Esophagus squamous epithelium (tissue), 4 donors: Measurements from ENCODE around the gene NXN.

ENCODE experiments used
- POLR2A ChIP-seq, 4 donors: fragments of 450-650 bp; IDR thresholded peaks; one replicate each; pipeline ENCODE4 v1.6.1; 2017; ENCODE audit warnings: antibody characterized with exemption in 4 of 4, mild to moderate bottlenecking in 4 of 4, moderate library complexity in 3 of 4
- TF ChIP-seq, protein P1 (sequence below), 6 experiments: fragments of 450-650 bp in 4 of 6; fragments of 200-600 bp in 2 of 6; sonication (generic) in 2 of 6; IDR thresholded peaks; one replicate each; pipeline ENCODE4 v1.5.1; 2016 to 2019; ENCODE audit warnings: antibody characterized with exemption in 6 of 6, mild to moderate bottlenecking in 4 of 6, moderate library complexity in 4 of 6

DNA sequence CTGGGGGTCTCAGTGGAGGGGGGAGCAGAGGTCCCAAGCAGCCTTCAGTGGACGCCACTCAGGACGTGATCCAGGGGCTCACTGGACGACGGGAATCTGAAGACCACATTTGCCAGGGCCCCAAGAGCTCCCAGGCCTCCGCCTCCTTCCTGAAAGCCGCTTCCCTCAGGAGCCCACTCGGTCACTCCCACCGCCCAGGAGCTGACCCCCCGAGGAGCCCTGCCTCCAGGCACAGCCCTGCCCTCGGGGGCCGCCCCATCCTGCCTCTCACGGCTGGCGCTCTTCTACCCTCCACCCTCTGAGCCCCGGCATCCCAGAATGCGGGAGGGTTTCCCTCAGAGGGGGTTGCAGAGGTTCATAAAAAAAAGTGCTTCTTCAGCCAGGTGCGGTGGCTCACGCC is 41.6 kb upstream of the NXN start:
- no peak for TF ChIP-seq POLR2A (IDR thresholded peaks at IDR 0.05)
- TF ChIP-seq, protein P1, sequence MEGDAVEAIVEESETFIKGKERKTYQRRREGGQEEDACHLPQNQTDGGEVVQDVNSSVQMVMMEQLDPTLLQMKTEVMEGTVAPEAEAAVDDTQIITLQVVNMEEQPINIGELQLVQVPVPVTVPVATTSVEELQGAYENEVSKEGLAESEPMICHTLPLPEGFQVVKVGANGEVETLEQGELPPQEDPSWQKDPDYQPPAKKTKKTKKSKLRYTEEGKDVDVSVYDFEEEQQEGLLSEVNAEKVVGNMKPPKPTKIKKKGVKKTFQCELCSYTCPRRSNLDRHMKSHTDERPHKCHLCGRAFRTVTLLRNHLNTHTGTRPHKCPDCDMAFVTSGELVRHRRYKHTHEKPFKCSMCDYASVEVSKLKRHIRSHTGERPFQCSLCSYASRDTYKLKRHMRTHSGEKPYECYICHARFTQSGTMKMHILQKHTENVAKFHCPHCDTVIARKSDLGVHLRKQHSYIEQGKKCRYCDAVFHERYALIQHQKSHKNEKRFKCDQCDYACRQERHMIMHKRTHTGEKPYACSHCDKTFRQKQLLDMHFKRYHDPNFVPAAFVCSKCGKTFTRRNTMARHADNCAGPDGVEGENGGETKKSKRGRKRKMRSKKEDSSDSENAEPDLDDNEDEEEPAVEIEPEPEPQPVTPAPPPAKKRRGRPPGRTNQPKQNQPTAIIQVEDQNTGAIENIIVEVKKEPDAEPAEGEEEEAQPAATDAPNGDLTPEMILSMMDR (IDR thresholded peaks at IDR 0.05), result no peak
